SHP77 (cell line): ENCODE results near the gene TINAGL1.
"Not testable (repeated sequence)": the region's sequence is repeated elsewhere in the genome, so short reads cannot be mapped to it uniquely, and the experiment has no call there.

Experiments
- DNase-seq, 2 experiments: peaks; one replicate each; lab custom pipeline; 2025; lab: John Stamatoyannopoulos, UW

TINAGL1 gene

GRCh38 chr1:31583995-31584868 lies 7.9 kb downstream of the TINAGL1 start:
- peak; percentile 64 to 68 for DNase-seq

- DNase-seq, result no peak
These were observed 8.8 kb downstream of the TINAGL1 start for GRCh38 chr1:31584869-31585735.

GRCh38 chr1:31585736-31586365 lies 9.5 kb downstream of the TINAGL1 start:
- no peak for DNase-seq

GRCh38 chr1:31586376-31587327 lies 10.3 kb downstream of the TINAGL1 start:
- no peak for DNase-seq

- DNase-seq, result not testable (repeated sequence)
These were observed 11.0 kb downstream of the TINAGL1 start for GRCh38 chr1:31587328-31587699.

- DNase-seq, result peak; percentile 45 to 68
These were observed 11.6 kb downstream of the TINAGL1 start for GRCh38 chr1:31587720-31588423.

GRCh38 chr1:31588751-31589515 lies 12.6 kb downstream of the TINAGL1 start:
- no peak for DNase-seq

GRCh38 chr1:31591425-31592093 lies 15.2 kb downstream of the TINAGL1 start:
- no peak for DNase-seq

GRCh38 chr1:31592132-31592531 lies 15.8 kb downstream of the TINAGL1 start:
- DNase-seq, result no peak

GRCh38 chr1:31593136-31593665 lies 16.9 kb downstream of the TINAGL1 start:
- no peak for DNase-seq

- DNase-seq, result peak; percentile 68 to 76
These were observed 17.7 kb downstream of the TINAGL1 start for GRCh38 chr1:31593770-31594632.

GRCh38 chr1:31595836-31596736 lies 19.8 kb downstream of the TINAGL1 start:
- DNase-seq, result no peak

GRCh38 chr1:31596737-31597097 lies 20.4 kb downstream of the TINAGL1 start:
- DNase-seq, result no peak

GRCh38 chr1:31598980-31599379 lies 22.7 kb downstream of the TINAGL1 start:
- no peak for DNase-seq

GRCh38 chr1:31600641-31601040 lies 24.3 kb downstream of the TINAGL1 start:
- DNase-seq, result no peak

- no peak for DNase-seq
These were observed 25.8 kb downstream of the TINAGL1 start for GRCh38 chr1:31602081-31602480.

- no peak for DNase-seq
These were observed 29.7 kb downstream of the TINAGL1 start for GRCh38 chr1:31605908-31606427.
